NCI-H2171 (cell line): ENCODE measurements around the gene EPHB2.
"Not testable (repeated sequence)": the region's sequence is repeated elsewhere in the genome, so short reads cannot be mapped to it uniquely, and the experiment has no call there.

Experiments used
- DNase-seq: peaks from one replicate; lab custom pipeline; 2025; lab: John Stamatoyannopoulos, UW

The EPHB2 gene

GRCh38 chr1:22838965-22839364, 128.3 kb downstream of the EPHB2 start:
- DNase-seq, result no peak

DNA sequence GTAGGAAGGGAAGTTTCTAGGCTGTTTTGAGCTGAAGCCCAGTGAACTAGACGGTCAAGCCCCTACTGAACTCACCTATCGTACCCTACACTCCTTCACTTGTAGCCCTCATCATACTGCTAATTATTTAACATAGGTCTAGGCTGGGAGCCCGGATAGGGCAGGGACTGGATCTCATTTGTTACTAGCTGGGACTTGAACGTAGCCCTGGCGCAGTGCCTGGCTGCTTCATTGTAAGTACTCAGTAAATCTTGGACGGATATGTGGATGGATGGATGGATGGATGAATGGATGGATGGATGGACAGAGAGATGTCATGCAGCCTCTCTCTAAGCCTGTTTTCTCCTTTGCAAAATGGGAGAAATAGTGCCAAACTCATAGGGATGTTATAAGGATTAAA, 129.2 kb downstream of the EPHB2 start:
- no peak for DNase-seq

- DNase-seq, result no peak
These were observed 130.5 kb downstream of the EPHB2 start for GRCh38 chr1:22841142-22841541.

DNA sequence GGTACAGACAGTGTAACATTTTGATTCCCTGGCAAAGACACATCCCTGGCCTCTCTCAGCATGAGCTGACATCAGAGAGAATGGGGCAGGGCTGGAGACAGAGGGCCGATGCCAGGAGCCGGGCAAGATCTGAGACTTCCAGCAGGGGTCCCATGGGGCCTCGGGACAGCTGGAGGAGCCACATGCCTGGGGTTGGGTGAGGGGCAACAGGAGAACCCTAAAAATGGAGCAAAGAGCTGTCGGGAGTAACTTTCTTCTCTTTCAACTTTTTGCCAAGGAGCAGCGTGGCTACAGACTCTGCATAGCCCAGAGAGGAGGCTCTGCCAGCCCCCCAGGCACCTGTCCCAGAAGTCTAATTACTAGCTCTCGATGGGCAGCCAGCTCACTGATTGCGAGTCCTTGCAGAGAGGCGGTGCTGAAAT, 131.2 kb downstream of the EPHB2 start:
- DNase-seq, result no peak

- DNase-seq, result not testable (repeated sequence)
These were observed 133.0 kb downstream of the EPHB2 start for GRCh38 chr1:22843441-22844183.

GRCh38 chr1:22844621-22845020, 134.0 kb downstream of the EPHB2 start:
- DNase-seq, result no peak

DNA sequence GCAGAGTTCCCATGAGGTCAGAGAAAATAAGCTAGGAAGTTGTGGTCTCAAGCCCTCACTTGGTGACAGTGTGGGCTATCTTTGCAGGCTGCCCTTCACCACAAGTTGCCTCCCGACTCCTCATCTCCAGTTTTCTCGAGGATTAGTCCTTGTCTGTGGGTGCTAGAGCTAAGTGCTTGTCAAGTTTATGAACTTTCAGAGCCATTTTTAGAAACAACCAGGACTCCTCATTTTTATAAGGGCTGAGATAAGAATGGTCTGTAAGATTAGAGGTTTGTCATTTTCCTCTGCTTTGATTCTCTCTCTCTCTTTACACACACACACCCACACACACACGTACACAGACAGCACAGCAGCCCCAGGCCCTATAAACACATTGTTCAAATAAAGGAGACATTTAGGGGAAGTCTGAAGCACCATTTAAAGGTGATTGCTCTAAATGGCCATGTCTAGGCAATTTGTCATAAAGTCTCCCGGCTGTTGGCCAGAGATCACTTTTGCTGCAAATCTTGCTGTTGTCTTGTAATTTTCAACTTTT, 134.8 kb downstream of the EPHB2 start:
- DNase-seq, result no peak

- DNase-seq, result no peak
These were observed 135.8 kb downstream of the EPHB2 start for GRCh38 chr1:22846458-22846857.

- DNase-seq, result no peak
These were observed 136.6 kb downstream of the EPHB2 start for GRCh38 chr1:22847249-22847648.

- no peak for DNase-seq
These were observed 137.1 kb downstream of the EPHB2 start for GRCh38 chr1:22847709-22848108.

- no peak for DNase-seq
These were observed 137.8 kb downstream of the EPHB2 start for GRCh38 chr1:22848405-22848804.

DNA sequence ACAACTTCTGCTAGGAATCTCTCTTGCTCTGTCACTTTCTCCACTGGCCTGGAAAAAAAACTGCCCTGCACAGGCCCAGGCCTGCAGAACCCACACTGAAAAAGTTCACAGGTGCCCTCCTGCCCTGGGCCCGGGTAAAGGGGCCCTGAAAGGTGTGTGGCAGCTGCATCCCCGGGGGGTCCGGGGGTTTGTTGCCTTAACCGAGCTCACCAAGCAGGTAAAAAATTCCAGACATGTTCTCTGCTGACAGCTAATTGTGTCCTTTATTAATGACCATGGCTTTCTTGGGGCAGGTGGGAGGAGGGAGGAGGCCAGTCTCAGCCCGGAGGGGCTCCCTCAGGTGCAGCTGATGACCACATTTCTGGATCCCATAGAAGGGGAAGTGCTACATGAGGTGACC, 139.1 kb downstream of the EPHB2 start:
- no peak for DNase-seq

- no peak for DNase-seq
These were observed 139.6 kb downstream of the EPHB2 start for GRCh38 chr1:22850281-22850680.

DNA sequence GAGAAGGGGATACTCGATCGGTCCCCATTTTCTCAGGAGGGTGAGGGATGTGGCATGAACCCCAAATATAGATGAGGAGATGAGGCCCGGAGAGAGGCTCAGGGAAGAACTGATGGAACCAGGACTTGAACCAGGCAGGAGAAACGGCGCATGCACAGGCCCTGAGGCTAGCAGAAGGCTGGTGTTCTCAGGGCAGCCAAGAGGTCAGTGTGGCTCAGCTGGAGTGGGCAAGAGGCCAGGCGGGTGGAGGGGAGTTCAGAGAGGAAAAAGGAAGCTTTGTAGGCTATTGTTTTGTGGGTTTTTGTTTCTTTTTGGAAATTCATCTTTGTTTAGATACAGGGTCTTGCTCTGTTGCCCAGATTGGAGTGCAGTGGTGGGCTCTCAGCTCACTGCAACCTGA, 140.0 kb downstream of the EPHB2 start:
- DNase-seq, result no peak

- no peak for DNase-seq
These were observed 140.9 kb downstream of the EPHB2 start for GRCh38 chr1:22851517-22851916.

GRCh38 chr1:22852144-22852655, 141.6 kb downstream of the EPHB2 start:
- no peak for DNase-seq

- DNase-seq, result no peak
These were observed 143.1 kb downstream of the EPHB2 start for GRCh38 chr1:22853651-22854185.

- DNase-seq, result no peak
These were observed 144.3 kb downstream of the EPHB2 start for GRCh38 chr1:22854688-22855565.

DNA sequence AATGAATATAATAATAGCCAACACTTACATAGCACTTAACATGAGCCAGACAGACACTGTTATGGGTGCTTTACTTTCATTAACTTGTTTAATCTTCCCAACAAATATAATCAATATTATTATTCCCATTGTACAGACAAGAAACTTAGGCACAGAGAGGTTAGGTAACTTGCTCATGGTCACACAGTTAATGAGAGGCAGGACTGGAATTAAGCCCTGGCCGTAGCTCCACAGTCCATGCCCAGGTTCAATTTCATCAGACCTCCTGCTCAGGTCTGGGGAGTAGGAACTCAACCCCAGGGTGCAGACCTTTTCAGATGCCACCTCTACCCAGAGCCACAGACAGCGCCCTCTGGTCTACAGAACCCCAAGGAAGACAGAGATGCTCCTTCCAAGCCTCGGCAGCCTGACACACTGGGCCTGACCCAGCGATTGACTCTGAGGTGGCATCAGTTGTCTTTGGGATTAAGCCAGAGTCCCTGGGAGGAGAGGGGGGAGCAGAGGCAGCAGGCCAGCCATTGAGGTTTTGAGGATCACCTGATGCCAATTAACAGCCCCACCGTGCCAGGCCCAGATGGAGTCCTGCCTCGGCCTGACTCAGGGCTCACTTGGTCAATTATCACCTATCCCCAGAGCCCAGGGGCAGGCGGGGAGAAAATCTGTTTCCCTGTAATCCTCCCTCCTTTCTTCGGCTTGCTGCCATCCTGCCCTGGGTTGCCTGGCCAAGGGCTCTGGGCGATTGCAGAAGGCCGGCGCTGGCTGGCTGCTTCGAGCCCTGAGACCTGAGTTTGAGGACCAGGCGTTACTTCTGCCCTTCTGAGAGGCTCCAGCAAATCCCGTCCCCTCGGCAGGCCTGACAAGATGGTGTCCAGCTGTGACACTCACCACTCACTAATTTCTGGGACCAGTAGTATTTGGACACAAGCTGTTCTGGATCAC, 145.3 kb downstream of the EPHB2 start:
- DNase-seq, result no peak

DNA sequence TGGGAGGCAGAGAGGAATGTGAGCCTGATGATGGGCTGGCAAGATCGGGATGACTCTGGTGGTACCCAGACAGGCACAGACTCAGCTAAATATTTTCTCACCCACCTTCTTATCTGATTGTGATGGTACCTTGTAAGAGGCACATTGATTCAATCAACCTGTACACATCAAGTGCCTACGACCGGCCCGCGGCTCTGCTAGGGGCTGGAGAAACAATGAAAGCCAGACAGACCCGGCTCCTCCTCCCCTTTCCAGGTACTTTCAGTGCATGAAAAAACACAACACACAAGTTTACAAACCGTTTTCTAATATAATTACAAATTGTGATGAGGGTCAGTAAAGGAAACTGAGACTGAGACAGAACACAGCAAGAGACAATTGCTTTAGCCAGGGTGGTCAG, 147.0 kb downstream of the EPHB2 start:
- no peak for DNase-seq

DNA sequence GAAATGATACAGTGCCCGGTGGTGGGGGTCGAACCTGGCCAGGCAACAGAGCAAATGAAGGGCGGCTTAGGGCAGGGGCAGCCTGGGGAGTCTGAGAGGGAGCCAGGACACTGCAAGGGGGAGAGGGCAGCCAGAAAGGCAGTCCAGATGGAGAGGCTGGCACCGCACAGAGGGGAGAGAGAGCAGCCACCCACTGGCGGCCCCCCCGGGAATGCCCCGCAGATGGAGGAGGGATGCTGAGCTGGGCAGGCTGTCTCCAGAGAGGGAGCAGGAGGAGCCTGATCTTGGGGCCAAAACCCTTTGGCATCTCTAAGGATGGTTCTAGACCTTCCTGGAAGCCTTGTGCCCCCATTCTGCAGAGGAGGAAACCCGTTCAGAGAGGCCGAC, 149.8 kb downstream of the EPHB2 start:
- DNase-seq, result no peak
